GM18502 (cell line): Measurements from ENCODE around the gene CYP1A2.
"Not testable (repeated sequence)": the region's sequence is repeated elsewhere in the genome, so short reads cannot be mapped to it uniquely, and the experiment has no call there.

Source experiments
- ATAC-seq: cut with Tn5 transposase; IDR thresholded peaks from one replicate; pipeline ENCODE4 v1.9.1; 2021; ENCODE audit warnings: mild to moderate bottlenecking; ENCODE audit not compliant: unreplicated experiment, poor library complexity

The CYP1A2 gene, protein sequence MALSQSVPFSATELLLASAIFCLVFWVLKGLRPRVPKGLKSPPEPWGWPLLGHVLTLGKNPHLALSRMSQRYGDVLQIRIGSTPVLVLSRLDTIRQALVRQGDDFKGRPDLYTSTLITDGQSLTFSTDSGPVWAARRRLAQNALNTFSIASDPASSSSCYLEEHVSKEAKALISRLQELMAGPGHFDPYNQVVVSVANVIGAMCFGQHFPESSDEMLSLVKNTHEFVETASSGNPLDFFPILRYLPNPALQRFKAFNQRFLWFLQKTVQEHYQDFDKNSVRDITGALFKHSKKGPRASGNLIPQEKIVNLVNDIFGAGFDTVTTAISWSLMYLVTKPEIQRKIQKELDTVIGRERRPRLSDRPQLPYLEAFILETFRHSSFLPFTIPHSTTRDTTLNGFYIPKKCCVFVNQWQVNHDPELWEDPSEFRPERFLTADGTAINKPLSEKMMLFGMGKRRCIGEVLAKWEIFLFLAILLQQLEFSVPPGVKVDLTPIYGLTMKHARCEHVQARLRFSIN

DNA sequence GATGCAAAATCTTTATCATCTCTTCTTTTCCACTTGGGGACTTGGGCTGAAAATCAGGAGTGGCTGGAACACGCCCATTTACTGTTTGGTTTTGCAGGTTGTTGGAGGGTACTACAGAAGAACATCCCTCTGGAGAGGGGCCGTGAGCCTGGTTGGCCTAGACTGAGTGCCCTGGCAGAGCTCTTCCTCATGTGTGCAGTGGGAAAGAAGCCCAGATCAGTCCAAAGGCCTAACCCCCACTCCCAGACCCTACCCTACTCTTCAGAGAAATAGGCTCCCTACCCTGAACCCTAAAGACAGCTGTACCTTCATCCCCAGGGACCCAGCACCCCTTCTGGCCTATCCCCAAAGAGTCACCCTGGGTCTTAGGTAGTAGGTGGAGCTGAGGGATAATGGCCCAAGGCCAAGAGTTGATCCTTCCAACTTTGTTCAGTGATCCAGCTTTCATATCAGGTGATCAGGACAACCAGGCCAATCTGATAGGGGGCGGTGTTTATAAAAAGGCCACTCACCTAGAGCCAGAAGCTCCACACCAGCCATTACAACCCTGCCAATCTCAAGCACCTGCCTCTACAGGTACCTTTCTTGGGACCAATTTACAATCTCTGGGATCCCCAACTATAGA is at the start of gene CYP1A2:
CYP1A2 (plus strand) TSS at position 524 of the 625 bp plus-strand sequence. CDS start 894 bp downstream, outside the sequence.
- no peak for ATAC-seq

DNA sequence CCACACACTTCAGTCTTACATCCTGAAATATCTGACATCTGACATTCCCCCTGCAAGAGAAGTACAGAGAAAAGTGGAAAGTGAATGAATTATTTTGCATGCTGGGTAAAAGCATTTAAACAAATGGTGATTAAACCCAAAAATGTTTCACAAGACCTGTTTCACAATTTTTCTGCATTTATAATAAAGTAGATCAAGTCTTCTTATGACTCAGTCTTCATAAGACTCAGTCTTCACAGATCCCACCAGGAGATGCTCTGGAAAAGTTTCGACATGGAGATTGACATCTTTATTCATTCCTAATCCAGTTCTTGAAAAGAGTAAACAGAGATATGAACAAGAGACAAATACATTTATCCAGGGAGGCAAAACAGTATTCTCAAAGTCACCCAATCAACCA is 39.6 kb upstream of the CYP1A2 start:
- ATAC-seq, result no peak

DNA sequence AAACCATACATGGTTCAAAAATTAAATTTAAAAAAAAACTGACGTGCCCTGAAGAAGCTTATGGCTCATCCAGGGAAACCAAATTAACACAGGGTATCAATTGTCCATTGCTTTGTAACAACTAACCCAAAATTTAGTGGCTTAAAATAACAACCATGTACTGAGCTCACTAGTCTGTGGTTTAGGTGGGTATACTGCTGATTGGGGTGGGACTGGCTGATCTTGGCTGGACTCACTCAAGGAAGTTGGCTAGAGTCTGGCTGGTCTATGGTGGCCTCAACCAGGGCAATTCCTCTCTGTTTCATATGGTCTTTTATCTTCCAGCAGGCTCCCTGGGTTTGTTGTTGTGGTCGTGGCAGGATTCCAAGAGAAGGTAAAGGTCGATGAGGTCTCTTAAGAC is 38.8 kb upstream of the CYP1A2 start:
- no peak for ATAC-seq

DNA sequence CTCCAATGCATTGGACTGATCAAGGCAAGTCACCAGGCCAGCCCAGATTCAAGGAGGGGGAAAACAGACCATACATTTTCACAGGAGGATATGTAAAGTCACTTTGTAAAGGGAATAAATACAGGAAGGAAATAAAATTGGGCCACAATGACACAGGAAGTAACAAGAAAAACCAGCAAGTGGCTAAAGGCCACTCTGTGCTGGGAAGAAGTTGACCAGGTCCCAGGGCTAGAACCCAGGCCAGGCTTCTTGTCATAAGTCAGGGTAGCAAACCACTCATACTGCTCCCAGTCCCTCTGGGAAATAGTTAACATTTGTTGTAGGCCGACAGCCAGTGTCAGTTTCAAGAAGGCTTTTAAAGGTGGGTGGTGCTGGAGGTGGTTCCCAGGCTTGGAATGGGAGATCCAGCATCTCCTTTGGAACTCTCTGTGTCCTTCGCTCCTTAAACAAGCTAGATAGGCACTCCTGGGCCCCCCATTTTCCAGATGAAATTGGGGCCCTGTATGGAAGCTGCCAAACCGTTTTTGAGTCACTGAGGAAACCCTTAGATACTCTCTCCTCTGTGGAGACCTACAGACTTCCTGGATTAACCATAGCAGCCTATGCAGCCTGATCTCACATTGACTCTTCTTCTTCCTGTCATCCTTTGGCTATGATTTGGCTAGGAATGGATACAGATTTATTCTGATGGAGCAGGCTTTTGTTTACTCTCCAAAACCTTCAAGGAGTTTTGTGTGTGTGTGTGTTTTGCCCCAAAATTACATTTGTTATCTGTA is 38.1 kb upstream of the CYP1A2 start:
- no peak for ATAC-seq

DNA sequence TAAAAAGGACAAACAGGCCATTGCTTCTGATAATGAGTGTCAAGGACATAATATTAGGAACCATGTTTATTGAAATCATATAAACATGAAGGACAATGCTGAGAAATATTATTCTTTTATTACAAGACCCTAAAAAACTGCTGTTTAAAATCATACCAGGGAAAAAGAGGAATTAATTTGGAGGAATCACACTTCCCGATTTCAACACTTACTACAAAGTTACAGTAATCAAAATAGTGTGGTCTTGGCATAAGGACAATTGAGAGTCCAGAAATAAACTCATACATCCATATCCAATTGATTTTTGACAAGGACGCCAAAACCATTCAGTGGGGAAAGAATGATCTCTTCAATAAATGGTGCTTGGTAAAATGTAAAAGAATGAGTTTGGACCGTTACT is 36.3 kb upstream of the CYP1A2 start:
- no peak for ATAC-seq

DNA sequence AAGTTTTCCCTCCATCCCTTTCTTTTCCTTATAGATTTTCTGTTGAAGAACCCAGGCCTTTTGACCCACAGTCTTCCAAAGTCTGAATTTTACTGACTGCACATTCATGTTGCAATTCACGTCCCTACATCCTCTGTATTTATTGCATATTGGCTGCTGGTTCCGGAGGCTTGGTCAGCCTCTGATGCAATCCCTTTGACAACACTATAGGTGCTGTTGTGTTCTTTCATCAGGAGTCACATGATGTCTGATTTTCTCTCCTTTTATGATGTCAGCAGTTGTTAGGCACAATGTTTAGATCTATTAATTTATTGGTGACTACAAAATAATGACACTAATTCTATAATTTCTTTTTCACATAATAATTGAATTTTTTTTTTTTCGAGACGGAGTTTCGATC is 32.0 kb upstream of the CYP1A2 start:
- no peak for ATAC-seq

DNA sequence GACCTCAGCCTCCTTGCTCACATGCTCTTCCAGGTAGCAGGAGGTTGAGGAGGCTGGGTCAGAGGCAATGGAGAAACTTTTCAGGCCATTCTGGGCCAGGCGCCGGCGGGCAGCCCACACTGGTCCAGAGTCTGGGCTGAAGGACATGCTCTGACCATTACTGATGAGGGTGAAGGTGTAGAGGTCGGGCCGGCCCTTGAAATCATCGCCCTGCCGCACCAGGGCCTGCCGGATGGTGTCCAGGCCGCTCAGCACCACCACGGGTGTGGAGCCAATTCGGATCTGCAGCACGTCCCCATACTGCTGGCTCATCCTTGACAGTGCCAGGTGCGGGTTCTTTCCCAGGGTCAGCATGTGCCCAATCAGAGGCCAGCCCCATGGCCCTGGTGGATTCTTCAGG is 26.1 kb upstream of the CYP1A2 start:
- ATAC-seq, result no peak

DNA sequence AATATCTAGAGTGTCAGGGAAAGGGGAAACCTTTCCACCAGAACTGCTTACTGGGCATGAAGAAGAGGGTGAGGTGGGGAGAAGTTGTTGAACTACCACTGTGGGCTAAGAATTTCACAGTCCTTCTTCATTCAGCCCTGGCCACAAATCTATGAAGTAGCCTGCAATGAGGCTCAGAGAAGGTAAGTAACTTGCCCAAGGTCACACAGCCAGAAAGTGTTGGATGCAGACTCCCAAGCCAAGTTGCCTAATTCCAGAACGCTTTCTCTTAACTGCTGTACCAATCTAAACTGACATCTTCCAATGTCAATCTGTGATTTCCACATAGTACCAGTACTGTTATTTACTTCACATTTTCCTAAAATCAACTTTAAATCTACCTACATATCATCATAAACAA is 25.5 kb upstream of the CYP1A2 start:
- ATAC-seq, result no peak

DNA sequence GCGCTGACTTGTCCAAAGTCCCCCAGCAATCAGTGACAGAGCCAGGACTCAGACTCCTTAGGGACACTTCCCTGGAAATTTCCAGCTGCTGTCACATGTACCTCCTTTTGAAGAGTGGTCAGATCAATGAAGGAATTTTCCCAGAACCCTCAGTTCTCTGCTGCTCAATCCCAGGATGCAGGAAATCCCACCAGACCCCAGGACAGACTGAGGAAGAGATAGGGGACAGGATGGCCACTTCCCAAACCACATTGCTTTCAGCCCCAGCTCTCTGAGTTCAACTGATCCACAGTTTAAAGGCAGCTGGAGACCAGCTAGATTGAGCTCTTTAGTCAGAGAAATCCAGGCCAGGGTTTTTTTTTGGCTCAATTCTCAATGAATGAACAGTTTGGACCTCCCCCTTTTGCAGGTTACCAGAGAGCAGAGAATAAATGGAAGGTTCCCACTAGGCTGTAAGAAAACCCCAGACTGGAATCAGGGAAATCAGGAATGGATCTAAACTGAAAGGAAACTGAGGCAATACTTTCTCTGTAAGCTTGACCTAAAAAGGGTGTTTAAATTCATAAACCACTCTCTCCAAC is 24.8 kb upstream of the CYP1A2 start:
- ATAC-seq, result no peak

DNA sequence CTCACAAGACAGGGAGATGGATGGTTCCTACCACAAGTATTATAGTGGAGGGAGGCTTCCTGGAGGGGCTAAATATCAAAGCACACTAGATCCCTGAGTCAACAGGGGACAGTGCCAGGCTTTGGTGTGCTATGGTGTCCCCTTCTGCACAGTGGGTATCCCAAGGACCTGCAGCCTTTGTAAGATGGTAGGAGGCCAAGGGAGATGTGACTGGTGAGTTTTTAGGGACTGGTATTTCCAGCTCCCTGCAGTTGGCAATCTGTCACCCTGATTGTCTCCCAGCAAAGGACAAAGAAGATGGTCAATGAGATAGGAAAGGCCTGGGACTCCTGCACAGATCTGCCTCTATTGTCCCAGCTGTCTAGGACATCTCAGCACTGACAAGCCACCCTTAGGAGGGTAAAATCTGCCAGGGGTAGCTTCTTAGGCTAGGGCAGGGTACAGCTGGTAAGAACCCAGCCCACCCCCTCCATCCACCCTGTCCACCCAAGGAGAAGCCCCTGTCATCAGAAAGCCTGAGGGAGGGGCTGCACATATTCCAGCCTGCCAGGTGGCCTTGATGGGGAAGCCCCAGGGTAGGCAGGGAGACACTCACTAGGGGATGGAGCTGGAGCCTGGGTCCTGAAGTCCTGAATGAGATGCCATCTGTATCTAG is 23.9 kb upstream of the CYP1A2 start:
- no peak for ATAC-seq

DNA sequence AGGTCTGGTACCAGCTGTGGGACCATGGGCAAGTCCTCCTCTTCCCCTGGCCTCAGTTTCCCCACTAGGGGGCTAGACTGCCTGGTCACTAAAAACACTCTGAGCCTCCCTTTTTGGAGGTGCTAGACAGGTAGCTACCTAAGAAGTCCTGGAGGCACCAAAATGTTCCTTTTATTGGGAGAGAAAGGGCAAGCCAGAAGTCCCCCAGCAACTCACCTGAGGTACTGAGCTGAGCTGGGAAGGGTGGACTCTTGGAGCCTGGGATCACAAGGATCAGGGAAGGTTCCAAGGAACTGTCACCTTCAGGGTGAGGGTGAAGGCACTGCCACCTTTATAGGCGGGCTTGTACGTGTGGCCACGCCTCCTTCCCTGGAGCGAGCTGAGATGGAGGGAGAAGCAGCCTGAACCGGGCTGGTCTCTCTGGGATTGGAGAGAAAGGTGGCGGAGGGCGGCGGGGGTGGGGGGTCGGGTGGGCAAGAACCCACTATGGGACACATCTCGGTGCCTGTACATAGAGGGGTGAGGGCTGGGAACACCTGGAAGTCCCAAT is 23.3 kb upstream of the CYP1A2 start, which contains the start of gene CYP1A1:
CYP1A1 (minus strand) TSS at position 304 of the 550 bp plus-strand sequence. CDS start 2,431 bp downstream, outside the sequence.
- ATAC-seq, result no peak

DNA sequence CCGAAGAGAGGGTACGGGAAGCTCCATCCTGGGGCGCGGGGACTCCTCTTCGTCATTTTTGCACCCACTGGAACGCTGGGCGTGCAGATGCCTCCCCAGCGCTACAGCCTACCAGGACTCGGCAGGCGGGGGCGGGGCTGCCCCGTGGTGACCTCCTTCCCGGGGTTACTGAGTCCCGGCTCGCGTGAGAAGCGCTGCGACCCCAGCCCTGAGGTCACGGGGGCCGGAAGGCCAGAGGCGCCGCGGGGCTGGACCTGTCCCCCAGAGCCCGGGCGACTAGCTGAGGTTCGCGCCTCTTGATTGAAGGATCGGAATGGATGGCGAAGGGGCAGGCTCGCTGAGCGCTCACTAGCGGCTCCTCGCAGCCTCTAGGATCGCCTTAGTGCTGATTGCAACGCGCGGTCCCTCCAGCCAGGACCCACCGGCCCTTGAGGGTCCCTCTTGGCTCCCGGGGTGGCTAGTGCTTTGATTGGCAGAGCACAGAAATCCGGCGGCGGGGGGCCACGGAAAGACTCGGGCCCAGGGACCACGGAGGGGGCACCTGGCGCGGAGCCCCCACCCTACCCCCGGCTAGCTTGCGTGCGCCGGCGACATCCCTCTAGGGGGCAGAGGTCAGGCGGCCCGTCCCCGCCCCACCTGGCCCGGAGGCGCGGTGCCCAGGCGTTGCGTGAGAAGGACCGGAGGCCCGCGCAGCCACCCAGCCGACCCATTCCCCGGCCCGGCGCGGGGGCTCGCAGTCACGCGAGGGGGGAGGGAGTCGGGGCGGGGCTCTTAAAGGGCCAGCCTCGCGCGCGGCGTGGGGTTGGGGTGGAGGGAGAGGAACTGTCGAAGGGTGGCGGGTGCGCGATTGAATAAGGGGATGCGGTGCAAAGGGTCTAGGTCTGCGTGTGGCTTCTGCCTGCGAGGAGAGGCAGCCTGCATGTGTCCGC is 22.5 kb upstream of the CYP1A2 start:
- no peak for ATAC-seq

DNA sequence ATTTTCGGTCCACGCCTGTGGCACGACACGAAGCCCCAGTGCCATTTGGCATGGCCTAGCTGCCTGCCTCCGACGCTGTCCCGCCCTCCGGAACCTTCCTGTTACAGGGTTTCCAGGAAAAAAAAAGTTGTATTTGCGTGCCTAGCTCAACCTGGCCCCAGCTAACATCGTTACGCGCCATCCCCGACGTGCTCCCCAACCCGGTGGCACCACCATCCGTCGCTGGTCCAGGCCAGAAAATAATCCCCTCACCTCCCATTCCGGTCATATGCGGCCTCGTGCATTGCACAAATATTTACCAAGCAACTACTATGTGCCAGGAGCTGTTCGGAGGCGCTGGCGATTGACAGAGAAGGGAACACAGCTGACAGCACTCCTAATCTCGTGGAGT is 21.9 kb upstream of the CYP1A2 start:
- no peak for ATAC-seq

DNA sequence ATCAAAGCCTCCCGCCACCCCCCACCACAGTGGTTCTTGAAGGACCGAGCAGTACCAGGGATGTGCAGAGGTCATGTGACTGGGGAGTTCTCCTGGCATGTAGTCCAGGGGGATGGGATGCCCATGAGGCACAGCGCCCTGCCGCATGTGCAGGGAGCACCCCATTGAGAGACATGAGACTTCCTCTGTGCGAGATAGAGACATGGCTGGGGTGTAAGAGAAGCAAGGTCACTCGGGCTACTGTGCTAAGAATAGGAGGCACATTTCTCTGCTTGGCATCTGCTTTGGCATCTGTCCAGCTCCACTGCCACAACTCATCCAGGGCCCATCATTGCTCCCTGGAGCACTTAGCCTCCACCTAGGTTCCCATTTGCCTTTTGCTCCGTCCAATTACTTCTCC is 20.9 kb upstream of the CYP1A2 start:
- ATAC-seq, result no peak

DNA sequence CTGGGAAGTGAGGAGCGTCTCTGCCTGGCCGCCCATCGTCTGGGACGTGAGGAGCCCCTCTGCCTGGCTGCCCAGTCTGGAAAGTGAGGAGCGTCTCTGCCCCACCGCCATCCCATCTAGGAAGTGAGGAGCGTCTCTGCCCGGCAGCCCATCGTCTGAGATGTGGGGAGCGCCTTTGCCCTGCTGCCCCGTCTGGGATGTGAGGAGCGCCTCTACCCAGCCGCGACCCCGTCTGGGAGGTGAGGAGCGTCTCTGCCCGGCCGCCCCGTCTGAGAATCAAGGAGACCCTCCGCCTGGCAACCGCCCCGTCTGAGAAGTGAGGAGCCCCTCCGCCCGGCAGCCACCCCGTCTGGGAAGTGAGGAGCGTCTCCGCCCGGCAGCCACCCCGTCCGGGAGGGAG is 19.9 kb upstream of the CYP1A2 start:
- ATAC-seq, result not testable (repeated sequence)

DNA sequence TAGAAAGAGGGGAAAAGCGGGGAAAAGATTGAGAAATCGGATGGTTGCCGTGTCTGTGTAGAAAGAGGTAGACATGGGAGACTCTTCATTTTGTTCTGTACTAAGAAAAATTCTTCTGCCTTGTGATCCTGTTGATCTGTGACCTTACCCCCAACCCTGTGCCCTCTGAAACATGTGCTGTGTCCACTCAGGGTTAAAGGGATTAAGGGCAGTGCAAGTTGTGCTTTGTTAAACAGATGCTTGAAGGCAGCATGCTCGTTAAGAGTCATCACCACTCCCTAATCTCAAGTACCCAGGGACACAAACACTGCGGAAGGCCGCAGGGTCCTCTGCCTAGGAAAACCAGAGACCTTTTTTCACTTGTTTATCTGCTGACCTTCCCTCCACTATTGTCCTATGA is 19.3 kb upstream of the CYP1A2 start:
- ATAC-seq, result not testable (repeated sequence)

DNA sequence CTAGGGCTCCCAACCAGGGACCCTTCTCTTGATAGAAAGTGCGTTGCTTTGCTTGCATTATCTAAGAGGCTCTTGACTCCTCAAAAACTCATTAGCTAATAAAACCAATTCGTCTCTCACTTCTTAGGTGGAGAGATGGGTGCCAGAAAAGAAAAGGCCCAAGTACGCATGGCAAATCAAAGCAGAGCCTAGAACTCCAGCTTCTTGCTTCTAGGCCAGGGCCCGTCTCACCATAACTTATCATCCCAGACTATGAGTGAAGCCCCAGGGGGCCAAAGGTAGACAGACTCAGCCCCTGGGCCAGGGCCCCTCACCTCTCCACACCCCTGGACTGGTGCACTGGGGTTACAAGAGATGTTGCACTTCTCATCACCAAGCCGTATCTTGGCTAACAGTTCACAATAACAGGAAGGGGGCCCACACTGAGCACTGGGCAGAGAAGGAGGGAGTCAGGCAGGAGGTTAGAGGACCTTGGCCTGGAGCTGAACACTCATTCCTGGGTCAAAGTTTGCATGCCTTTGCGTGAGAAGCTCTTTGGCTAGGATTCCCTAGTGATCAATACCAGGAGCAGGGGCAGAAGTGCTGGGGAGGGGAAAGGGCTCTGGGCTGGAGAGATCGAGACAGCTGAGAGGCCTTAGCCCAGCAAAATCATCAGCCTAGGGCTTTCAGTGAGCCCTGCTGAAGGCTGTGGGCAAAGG is 17.9 kb upstream of the CYP1A2 start:
- ATAC-seq, result no peak

DNA sequence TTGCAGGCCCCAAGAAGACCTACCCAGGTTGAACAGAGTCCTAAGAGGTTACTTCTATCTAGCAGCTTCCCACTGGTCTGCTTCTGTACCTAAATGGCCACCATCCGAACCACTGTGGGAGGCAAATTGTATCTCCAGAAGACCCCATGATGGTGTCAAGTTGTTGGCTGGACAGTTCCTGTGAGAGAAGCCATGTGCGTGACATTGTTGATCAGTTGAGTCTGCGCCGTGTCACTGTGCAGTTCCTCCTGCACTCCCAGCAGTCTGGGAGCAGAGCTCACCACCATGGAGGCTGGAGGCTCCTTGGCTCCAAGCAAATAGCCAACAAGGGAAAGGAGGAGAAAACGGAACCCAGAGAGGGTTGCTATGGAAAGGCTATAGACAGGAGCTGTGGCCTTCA is 15.8 kb upstream of the CYP1A2 start:
- ATAC-seq, result no peak
